IPS-15b (cell line): ENCODE results near the gene USP8.
"Not testable (repeated sequence)": the region's sequence is repeated elsewhere in the genome, so short reads cannot be mapped to it uniquely, and the experiment has no call there.

ENCODE experiments used
- H3K27me3 ChIP-seq: one replicate; pipeline ENCODE4 v1.6.1; 2013; ENCODE audit warnings: low read length; ENCODE audit not compliant: control insufficient read depth, insufficient read depth
- H3K36me3 ChIP-seq: one replicate; pipeline ENCODE4 v1.6.1; 2013; ENCODE audit warnings: low read length; ENCODE audit not compliant: control insufficient read depth, insufficient read depth
- H3K4me1 ChIP-seq: one replicate; pipeline ENCODE4 v1.6.1; 2013; ENCODE audit warnings: mild to moderate bottlenecking, low read length; ENCODE audit not compliant: control insufficient read depth, insufficient read depth
- H3K4me3 ChIP-seq: one replicate; pipeline ENCODE4 v1.5.1; 2013; ENCODE audit warnings: low read depth, low read length
- H3K9ac ChIP-seq: one replicate; pipeline ENCODE4 v1.6.1; 2013; ENCODE audit warnings: low read depth, mild to moderate bottlenecking, low read length
- H3K9me3 ChIP-seq: one replicate; pipeline ENCODE4 v1.6.1; 2013; ENCODE audit warnings: mild to moderate bottlenecking, low read length; ENCODE audit not compliant: control insufficient read depth, insufficient read depth

USP8 gene

GRCh38 chr15:50424066-50424890 lies at the start of gene USP8:
Gene USP8, plus strand, starts transcription at chr15:50424405. Its CDS starts 14,669 bp downstream, at chr15:50439074.
- H3K4me3 ChIP-seq: peak within 1 kb of the TSS; percentile 82
- no peaks in the 10 kb centered on the region for H3K27me3 ChIP-seq
- peak within 1 kb of the TSS; percentile 78 for H3K9ac ChIP-seq
- no peaks in the 10 kb centered on the region for H3K36me3 ChIP-seq
- no peaks in the 10 kb centered on the region for H3K9me3 ChIP-seq
- H3K4me1 ChIP-seq: no peaks in the 10 kb centered on the region

DNA sequence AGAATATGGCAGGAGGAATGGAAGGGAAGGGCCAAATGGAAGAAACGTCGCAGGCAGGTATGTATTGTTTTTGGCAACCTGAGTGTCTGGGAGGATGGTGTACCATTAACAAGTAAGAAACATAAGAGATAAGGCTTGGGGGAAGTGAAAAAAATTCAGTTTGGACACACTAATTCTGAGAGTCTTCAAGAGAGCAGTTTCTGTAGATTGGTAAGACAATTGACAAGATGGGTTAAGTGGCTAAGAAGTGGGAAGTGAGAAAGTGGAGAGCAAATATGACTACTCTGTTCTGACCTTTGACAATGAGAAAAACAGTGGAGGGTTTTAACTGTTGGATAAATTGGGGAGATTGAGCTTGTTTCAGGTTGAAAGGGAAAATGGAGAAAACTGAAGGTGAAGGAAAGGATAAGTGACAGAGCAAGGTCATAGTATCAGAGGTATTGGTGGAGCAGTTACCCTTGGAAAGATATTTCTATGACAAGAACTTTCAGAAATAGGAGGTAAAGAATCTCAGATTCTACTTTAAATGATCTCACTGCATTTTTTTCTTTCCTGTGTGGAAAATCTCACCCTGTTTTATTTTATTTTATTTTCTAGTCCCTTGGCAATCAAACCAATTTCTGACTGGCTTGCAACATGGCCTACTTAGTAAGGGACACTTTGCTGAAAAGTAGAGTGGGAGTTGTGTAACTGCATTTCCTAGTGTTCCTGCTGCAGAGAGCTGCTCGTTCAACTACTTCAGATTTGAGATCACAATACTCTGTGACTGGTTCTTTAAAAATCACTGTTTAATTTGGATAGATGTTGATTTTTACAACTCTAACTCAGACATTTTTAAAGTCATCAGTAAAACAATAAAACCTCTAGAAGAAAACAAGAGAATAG lies 46.1 kb upstream of the USP8 start:
- H3K9me3 ChIP-seq: no peaks in the 10 kb centered on the region
- H3K27me3 ChIP-seq: no peaks in the 10 kb centered on the region
- H3K4me3 ChIP-seq: no peak overlapping the region
- H3K4me1 ChIP-seq: peaks cover 2% of the 10 kb centered on the region
- H3K36me3 ChIP-seq: no peaks in the 10 kb centered on the region
- no peak overlapping the region for H3K9ac ChIP-seq

- Histone ChIP-seq H3K9ac (no peak overlapping the region), H3K27me3 (no peaks in the 10 kb centered on the region), H3K9me3 (no peaks in the 10 kb centered on the region), H3K4me3 (no peak overlapping the region), H3K4me1 (peaks cover 2% of the 10 kb centered on the region), H3K36me3 (no peaks in the 10 kb centered on the region)
These were observed 45.4 kb upstream of the USP8 start for GRCh38 chr15:50378776-50379175.

DNA sequence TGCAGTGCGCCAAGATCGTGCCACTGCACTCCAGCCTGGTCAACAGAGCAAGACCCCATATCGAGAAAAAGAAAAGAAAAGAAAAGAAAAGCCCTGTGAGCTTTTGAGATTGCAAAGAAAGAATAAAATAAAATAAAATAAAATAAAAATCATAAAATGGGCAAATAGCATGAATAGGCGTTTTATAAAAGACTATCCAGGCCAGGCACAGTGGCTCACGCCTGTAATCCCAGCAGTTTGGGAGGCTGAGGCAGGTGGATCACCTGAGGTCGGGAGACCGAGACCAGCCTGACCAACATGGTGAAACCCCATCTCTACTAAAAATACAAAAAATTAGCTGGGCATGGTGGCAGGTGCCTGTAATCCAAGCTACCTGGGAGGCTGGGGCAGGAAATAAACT lies 44.8 kb upstream of the USP8 start:
- H3K36me3 ChIP-seq, H3K9ac ChIP-seq, H3K4me1 ChIP-seq, H3K4me3 ChIP-seq, H3K27me3 ChIP-seq, H3K9me3 ChIP-seq: not testable (repeated sequence)

DNA sequence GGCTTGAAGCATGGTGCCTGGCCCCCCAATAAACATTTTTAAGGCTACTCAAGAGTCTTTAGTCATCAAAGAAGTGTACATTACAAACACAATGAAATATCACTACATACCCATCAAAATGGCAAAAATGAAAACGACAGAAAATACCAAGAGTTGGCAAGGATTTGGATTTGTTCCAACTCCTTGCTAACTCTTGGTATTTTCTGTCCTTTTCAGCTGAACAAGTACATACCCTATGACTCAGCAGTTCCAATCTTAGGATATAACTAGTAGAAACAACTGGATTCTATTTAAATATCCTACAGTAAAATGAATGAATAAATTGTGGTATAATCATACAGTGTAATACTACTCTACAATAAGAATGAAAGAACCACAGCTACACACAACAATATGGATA lies 44.1 kb upstream of the USP8 start:
- Histone ChIP-seq H3K9me3 (no peaks in the 10 kb centered on the region), H3K36me3 (no peaks in the 10 kb centered on the region), H3K9ac (no peak overlapping the region), H3K27me3 (no peaks in the 10 kb centered on the region), H3K4me3 (no peak overlapping the region), H3K4me1 (peaks cover 2% of the 10 kb centered on the region)

GRCh38 chr15:50381438-50381837 lies 42.8 kb upstream of the USP8 start:
- H3K9me3 ChIP-seq: no peaks in the 10 kb centered on the region
- no peaks in the 10 kb centered on the region for H3K36me3 ChIP-seq
- no peak overlapping the region for H3K9ac ChIP-seq
- H3K4me1 ChIP-seq: peaks cover 2% of the 10 kb centered on the region
- no peaks in the 10 kb centered on the region for H3K27me3 ChIP-seq
- H3K4me3 ChIP-seq: no peak overlapping the region

GRCh38 chr15:50382408-50382807 lies 41.8 kb upstream of the USP8 start:
- not testable (repeated sequence) for H3K9ac ChIP-seq, H3K4me3 ChIP-seq, H3K27me3 ChIP-seq, H3K36me3 ChIP-seq, H3K9me3 ChIP-seq, H3K4me1 ChIP-seq

DNA sequence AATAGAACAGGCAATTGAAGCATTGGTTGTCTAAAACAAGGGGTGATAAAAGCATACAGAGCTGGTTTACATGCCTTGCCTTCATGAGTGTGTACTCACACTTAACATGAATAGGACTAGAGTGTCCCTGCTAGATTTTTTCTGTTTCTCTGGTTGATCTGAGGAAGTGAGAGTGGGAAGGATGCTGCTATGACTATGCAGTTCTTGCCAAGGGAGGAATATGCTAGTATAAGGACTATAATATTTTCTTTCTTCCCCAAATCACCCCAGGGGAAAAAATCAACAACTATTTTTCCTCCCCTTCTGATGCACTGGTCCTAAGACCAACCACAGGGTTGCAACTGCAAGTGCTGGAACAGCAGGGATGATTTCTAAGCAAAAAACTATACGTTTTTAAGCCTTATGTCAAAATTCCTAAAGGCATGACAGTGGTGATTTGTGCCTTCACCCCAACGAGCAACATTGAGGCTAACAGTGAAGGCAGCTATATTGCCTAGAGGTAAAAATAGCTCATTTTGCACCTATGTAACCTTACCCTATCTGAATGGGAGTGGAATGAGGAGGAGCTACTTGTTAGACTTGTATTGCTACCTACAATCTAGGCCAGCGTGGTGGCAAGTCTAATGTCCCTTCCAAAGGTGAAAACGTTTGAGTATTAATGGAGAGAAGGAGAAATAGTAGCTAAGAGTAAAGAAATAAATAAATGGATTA lies 33.5 kb upstream of the USP8 start:
- Histone ChIP-seq H3K36me3 (no peaks in the 10 kb centered on the region), H3K4me3 (no peak overlapping the region), H3K9ac (no peak overlapping the region), H3K4me1 (no peaks in the 10 kb centered on the region), H3K9me3 (no peaks in the 10 kb centered on the region), H3K27me3 (no peaks in the 10 kb centered on the region)

DNA sequence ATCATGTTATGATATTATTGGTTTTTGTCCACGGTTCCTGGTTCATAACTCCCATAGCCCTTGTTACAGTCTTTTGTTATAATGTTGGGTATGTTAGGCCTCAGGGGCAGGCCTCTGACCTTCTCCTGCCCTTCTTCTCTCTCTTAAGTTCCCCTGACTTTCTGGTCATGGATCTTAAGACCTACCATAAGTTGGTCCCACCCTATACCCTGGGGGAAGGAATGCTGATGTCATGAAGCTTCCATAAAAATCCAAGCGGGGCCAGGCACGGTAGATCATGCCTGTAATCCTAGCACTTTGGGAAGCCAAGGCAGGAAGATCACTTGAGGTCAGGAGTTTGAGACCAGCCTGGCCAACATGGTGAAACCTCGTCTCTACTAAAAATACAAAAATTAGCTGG lies 32.6 kb upstream of the USP8 start:
- H3K4me1 ChIP-seq, H3K36me3 ChIP-seq, H3K9ac ChIP-seq, H3K4me3 ChIP-seq, H3K27me3 ChIP-seq, H3K9me3 ChIP-seq: not testable (repeated sequence)

- H3K36me3 ChIP-seq: no peaks in the 10 kb centered on the region
- H3K4me1 ChIP-seq: no peaks in the 10 kb centered on the region
- H3K4me3 ChIP-seq: no peak overlapping the region
- H3K27me3 ChIP-seq: no peaks in the 10 kb centered on the region
- H3K9me3 ChIP-seq: no peaks in the 10 kb centered on the region
- no peak overlapping the region for H3K9ac ChIP-seq
These were observed 12.3 kb upstream of the USP8 start for GRCh38 chr15:50411870-50412269.

GRCh38 chr15:50414624-50415023 lies 9.6 kb upstream of the USP8 start:
- H3K36me3 ChIP-seq: no peaks in the 10 kb centered on the region
- H3K27me3 ChIP-seq: no peaks in the 10 kb centered on the region
- no peak overlapping the region for H3K9ac ChIP-seq
- H3K4me1 ChIP-seq: no peaks in the 10 kb centered on the region
- H3K9me3 ChIP-seq: no peaks in the 10 kb centered on the region
- no peak overlapping the region for H3K4me3 ChIP-seq
